Measurements from ENCODE around the gene UBQLN4.

Gene UBQLN4

DNA sequence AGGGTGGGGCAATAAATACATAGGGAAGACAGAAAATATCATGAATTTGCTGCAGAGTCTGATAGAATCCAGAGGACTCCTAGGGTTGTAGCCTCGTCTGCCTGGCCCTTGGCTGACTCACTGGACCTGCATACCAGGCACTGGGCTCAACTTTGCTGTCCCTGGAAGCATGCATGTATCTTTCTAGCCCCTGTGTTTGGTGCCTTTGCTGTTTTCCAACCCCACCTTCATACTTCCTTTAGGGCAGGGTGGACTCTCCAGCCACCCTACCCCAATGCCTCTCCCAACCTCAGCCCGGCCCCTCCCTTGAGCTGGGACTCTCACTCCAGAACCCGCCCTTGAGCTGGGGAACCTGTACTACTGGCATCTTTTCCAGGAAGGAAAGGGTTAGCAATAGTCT lies 8.6 kb upstream of the UBQLN4 start:
- DNase-seq: no peak
- Histone ChIP-seq H3K4me1 (0 out of 2 replicates have a peak, but pooled peaks cover 3% of the 10 kb centered on the region), H3K4me3 (ENCODE audit: low read depth, low read length) (no peak overlapping the region), H3K9me3 (no peaks in the 10 kb centered on the region), H3K36me3 (no peaks in the 10 kb centered on the region), H3K27me3 (no peaks in the 10 kb centered on the region)
- TF ChIP-seq, protein P1, sequence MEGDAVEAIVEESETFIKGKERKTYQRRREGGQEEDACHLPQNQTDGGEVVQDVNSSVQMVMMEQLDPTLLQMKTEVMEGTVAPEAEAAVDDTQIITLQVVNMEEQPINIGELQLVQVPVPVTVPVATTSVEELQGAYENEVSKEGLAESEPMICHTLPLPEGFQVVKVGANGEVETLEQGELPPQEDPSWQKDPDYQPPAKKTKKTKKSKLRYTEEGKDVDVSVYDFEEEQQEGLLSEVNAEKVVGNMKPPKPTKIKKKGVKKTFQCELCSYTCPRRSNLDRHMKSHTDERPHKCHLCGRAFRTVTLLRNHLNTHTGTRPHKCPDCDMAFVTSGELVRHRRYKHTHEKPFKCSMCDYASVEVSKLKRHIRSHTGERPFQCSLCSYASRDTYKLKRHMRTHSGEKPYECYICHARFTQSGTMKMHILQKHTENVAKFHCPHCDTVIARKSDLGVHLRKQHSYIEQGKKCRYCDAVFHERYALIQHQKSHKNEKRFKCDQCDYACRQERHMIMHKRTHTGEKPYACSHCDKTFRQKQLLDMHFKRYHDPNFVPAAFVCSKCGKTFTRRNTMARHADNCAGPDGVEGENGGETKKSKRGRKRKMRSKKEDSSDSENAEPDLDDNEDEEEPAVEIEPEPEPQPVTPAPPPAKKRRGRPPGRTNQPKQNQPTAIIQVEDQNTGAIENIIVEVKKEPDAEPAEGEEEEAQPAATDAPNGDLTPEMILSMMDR (IDR thresholded peaks at IDR 0.05; ENCODE audit: low read depth, low read length): no peak

DNA sequence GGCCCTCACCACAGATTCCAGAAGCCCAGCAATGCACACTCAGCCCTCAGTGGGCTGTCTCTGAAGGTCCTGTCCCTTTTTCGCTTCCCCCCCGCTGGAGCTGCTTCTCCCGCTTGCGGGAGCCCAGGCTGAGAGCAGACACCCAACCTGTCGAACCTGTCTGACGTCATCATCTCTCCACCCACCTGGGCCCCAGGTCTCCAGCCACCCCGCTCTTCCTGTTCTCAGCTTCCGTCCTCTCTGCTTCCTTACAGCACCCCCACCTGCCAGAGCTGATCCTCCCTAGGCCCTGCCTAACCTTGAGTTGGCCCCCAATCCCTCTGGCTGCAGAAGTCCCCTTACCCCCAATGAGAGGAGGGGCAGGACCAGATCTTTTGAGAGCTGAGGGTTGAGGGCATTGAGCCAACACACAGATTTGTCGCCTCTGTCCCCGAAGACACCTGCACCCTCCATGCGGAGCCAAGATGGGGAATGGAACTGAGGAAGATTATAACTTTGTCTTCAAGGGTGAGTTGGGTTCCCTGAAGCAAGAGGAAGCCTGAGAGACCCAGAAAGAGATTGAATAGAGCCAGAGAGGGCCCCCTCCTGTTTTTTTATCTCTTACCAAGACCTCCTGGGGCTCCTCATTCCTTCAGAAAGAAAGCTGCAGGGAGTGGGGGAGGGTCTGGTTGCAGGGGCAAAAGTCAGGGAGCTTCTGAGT lies 7.5 kb upstream of the UBQLN4 start, which contains the start of gene RAB25:
RAB25 (plus strand) TSS at position 224 of the 700 bp plus-strand sequence; CDS start at position 465, 241 bp downstream.
- TF ChIP-seq, protein P1 (IDR thresholded peaks at IDR 0.05; ENCODE audit: low read depth, low read length): no peak
- Histone ChIP-seq H3K27me3 (no peaks in the 10 kb centered on the region), H3K36me3 (no peaks in the 10 kb centered on the region), H3K4me3 (ENCODE audit: low read depth, low read length) (no peak within 1 kb of the TSS), H3K9me3 (no peaks in the 10 kb centered on the region), H3K4me1 (no peaks in the 10 kb centered on the region)
- DNase-seq: no peak

DNA sequence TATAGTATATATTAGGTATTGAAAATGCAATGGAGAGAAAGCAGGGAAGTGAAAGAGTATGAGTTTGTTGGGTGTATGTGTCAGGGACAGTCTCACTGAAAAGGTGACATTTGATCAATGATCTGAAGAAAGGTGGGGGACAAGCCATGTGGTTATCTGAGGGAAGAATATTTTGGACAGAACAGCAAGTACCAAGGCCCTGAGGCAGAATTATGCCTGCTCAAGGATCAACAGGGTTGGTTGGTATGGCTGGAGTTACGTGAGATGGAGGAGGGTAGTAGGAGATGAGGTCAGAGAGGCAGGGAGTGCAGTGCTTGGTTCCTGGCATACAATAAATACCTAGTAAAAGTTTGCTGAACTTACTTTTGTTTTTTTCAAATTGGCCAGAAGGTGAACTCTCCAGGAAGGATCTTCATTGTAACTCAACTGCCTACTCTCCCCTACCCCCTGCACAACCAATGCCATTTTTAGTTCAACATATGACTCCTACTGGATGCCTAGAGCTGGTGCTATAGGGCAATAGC lies 2.8 kb upstream of the UBQLN4 start:
- Histone ChIP-seq H3K4me3 (ENCODE audit: low read depth, low read length) (no peak overlapping the region), H3K27me3 (no peaks in the 10 kb centered on the region)

DNA sequence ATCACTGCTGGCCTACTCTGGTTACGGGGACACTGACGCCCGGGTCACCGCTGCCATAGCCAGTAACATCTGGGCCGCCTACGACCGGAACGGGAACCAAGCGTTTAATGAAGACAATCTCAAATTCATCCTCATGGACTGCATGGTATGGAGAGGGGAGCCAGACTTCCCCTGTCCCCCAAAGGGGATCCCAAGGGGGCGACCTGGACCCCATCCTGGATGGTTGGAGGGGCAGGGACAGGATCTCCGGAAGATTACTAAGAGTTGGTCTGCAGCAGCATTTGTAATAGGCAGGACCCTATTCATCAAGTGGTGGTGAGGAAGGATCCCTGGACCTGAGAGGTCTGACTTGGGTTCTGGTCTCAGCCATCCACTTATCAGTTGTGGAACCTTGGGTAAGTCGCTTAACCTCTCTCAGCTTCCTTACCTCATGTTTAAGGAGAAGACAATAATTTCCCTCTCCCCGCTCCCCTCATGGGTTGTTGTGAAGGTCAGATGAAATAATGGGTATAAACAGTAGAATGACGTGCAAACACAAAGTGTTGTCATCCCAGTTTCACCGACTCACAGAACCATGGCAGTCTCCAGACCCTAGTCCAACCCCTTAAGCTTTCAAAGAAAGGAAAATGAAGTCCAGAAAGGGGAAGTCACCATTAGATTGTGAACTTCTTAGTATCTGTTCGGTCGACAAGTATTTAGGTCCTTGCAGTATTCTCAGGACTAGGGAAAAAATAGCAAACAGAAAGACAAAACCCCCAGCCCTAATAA lies 1.9 kb upstream of the UBQLN4 start:
- Histone ChIP-seq H3K4me3 (ENCODE audit: low read depth, low read length) (peak overlapping the region; percentile 95), H3K4me1 (no peaks in the 10 kb centered on the region), H3K27me3 (no peaks in the 10 kb centered on the region), H3K9me3 (no peaks in the 10 kb centered on the region), H3K36me3 (peaks cover under 1% of the 10 kb centered on the region; the same call in 1 of the 2 replicates)
- no peak for DNase-seq
- TF ChIP-seq, protein P1 (IDR thresholded peaks at IDR 0.05; ENCODE audit: low read depth, low read length): no peak

More for the DNA sequence above, 2.8 kb upstream of the UBQLN4 start:
- no peak for DNase-seq
- TF ChIP-seq, protein P1 (IDR thresholded peaks at IDR 0.05; ENCODE audit: low read depth, low read length): no peak
- Histone ChIP-seq H3K4me1 (no peaks in the 10 kb centered on the region), H3K36me3 (no peaks in the 10 kb centered on the region), H3K9me3 (no peaks in the 10 kb centered on the region)

DNA sequence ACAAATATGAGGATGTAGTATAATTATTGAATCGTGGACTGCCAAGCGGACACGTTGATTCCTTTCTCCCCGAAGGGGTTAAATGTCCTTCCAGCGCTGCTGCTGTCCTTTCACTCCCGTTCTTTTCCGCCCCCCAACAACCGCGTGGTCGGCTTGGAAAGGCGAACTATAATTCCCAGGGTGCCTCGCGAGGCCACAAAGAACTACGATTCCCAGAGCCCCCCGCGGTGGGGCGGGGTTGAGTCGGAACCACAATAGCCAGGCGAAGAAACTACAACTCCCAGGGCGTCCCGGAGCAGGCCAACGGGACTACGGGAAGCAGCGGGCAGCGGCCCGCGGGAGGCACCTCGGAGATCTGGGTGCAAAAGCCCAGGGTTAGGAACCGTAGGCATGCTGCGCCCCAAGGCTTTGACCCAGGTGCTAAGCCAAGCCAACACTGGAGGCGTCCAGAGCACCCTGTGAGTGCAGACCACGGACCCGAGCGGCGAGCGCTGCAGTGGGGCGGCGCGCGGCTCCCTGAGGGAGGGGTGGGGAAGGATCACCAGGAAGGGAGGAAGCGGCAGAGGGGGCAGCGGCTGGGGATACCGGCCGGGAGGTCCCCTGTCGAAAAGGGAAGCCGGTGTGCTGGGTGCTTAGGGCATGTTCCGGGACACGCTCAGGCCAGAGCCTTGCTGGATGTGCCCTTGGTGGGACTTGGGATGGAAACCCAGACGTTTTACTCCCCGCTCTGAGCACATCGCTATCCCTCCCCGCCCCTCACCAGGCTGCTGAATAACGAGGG lies 1.1 kb upstream of the UBQLN4 start, which contains the start of gene LAMTOR2:
LAMTOR2 (plus strand) TSS at position 283 of the 781 bp plus-strand sequence; CDS start at position 391, 108 bp downstream.
- H3K4me3 ChIP-seq (ENCODE audit: low read depth, low read length): peak within 1 kb of the TSS; percentile 95
- H3K9me3 ChIP-seq: no peaks in the 10 kb centered on the region
- no peaks in the 10 kb centered on the region for H3K4me1 ChIP-seq
- TF ChIP-seq, protein P1 (IDR thresholded peaks at IDR 0.05; ENCODE audit: low read depth, low read length): no peak
- DNase-seq: peak; percentile 99
- no peaks in the 10 kb centered on the region for H3K27me3 ChIP-seq
- H3K36me3 ChIP-seq: peaks cover 9% of the 10 kb centered on the region; the same call in 1 of the 2 replicates
